GM19438 (cell line): ENCODE data around the gene CDHR1.
A peak's percentile ranks its signal among the peaks of the same experiment; 100 is the strongest.
"Not testable (repeated sequence)": the region's sequence is repeated elsewhere in the genome, so short reads cannot be mapped to it uniquely, and the experiment has no call there.

ENCODE experiments used
- ATAC-seq: cut with Tn5 transposase; IDR thresholded peaks from one replicate; pipeline ENCODE4 v1.9.1; 2021; ENCODE audit warnings: low read depth; ENCODE audit not compliant: unreplicated experiment

Gene CDHR1

DNA sequence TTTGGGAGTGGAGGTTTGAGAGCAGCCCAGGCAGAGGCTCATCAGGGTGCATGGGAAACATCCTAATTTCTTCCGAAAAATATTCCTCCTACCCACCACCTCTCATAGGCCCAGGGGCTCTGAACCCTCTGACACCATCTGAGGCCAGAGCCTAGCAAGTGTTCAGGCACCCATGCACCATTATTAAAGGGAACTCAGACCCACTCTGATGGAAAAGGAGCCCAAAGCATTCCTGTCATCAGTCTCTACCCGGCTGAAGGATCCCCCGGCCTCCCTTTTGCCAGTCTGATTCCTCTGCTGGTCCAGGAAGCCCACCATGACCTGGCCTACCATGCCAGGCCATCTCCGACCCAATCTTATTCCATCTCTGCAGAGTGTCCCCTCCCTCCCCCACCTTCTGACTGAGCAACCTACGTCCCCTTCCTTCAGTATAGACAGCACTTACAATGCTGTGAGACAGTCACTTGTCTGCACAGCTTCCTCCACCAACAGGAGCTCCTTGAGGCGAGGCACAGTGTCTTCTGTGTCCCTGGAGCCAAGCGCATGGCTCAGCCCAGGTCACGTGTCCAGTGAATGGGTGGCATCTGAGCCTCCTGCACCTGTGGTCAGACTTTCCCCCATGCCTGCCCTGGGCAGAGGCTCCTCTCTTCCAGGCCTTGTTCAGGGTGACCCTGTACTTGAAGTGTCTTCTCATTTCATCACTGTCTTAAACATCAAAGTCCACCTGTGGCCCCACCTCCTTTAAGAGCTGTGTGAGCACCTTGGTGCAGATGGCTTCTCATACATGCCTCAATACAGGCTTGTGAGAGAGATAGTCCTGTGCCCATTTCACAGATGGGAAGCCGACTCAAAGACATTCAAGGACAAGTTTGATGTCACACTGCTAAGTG, 21.6 kb upstream of the CDHR1 start:
- ATAC-seq = peak; percentile 57

DNA sequence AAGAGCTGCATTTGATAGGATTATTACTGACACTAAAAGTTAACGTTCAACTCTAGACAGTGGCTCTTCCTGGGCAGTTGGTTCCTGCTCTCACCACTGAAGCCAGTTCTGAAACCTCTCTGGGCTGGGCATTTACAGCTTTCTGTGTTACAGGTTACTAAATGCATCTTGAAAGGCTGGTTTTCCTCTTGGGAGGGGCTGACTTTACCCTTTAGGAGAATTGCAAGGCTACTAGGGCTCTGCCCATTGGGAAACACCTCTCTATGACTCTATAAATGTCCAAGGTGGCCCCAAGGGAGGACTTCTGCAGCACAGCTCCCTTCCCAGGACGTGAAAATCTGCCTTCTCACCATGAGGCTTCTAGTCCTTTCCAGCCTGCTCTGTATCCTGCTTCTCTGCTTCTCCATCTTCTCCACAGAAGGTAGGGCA, 20.8 kb upstream of the CDHR1 start, which contains the start of gene GPR15LG:
GPR15LG (plus strand) TSS at position 301 of the 429 bp plus-strand sequence; CDS start at position 352, 51 bp downstream.
- ATAC-seq = peak; percentile 44

DNA sequence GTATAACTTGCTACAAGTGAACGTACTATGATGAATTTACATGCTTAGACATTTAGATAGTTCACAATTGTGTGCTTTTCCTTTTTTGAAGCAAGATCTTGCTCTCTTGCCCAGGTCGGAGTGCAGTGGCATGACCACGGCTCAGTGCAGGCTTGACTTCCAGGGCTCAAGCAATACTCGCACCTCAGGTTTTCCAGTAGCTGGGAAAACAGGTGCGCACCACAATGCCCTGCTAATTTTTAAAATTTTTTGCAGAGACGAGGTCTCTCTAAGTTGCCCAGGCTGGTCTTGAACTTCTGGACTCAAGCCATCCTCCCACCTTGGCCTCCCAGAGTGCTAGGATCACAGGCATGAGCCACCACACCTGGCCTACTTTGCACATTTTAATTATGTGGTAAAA, 18.9 kb upstream of the CDHR1 start:
- ATAC-seq = no peak

DNA sequence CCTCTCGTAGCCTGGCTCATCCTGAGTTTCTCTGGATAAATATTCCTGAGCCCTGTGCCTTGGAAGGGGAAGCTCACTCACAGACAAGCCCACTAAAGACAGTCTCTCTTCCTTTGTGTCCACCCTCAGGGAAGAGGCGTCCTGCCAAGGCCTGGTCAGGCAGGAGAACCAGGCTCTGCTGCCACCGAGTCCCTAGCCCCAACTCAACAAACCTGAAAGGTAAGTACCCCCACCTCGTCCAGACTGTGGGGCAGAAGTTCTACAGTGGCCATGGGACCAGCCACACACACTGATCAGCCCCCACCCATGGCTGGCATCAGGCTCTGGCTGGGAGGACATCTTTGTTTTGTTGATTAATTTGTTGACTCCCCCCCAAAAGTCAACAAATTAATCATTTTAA, 18.0 kb upstream of the CDHR1 start:
- no peak for ATAC-seq

DNA sequence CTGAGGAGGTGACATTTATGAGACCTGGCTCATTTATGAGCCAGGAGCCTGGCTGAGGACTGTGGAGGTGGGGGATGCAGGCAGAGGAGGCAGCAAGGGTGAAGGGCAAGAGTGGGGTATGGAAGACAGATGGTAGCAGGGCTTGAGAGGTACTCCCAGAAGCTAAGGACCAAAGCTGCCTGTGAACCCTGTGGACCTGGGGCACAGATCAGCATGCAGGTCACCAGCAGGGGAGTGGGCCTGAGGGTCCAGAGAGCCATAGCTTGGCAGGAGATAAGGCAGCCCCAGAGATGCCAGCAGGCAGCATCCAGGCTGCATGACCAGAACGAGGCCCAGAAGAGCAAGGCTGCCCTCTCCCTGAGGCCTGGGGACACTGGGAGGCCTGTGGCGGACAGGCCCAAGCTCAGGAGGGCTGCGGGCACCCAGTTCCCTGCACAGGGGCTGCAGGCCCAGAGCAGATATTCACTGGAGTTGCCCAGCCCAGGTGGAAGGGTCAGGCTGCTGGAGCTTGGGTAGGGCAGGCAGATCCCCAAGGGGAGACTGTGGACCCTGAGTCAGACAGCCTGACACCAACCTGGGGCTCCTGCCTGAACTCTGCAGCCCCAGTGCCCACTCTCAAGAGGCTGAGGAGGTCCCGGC, 17.4 kb upstream of the CDHR1 start:
- no peak for ATAC-seq

DNA sequence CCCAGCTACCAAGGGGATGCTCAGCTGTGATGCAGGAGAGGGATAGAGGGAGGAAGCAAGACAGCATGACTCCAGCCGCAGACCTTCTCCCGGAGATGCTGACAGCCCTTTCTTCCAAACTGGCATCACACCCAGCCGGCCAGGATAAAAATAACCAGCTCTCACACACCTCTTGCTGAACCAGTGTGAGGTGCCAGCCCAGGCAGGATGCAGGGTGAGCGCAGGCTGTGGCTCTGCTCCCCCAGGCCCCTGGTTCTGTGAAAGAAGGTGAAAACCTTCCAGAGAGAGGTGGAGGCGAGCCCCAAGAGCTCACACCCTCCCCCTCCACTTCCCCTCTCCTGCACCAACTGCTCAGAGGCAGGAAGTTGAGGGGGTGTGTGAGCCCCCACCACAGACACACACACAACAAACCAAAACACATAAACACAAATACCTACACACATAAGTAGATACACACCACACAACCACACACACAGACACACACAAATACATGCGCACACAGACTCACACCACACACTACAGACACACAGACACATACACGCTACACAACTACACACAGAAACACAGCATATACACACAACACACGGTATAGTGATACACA, 16.7 kb upstream of the CDHR1 start:
- ATAC-seq = peak; percentile 47

DNA sequence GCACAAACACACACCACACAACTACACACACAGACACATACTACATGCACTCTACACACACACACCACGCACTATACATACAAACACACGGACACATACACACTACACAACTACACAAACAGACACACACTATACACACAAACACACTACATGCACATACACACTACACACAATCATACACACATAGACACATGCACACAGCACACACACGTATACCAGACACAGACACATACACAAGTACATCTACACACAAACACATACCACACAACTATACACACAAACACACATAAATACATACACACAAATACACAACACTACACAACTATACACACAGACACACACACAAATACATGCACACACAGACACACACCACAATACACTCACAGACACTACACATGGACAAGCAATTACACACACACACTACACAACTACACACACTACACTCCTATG, 16.2 kb upstream of the CDHR1 start:
- ATAC-seq = no peak

DNA sequence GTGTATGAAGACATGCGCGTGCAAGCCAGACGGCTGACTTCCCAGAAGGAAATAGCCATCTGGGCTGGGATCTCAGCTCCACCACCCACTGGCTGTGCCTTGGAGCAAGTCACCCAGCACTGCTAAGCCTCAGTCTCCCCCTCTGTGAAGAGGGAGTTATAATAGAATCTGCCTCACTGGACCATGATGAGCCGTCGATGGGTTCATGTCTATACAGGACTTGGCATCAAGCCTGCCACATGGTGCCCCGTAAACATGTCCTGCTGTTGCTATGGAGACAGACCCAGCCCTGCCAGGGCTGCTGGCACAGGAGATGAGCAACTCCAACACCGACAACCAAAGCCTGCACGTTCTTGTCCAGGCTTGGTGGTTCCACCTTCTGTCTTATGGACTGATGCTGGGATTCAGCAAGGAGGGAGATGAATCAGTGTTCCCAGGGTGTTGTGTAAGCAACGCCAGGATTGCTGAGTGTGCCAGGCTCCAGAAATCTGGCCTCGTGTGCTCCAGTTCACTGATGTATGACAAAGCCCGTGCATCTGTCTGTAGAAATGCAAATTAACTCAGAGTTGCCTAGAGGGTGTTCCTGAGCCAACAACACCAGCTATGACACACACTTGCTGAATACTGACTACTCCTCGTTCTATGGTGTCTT, 15.2 kb upstream of the CDHR1 start:
- ATAC-seq = peak; percentile 75

DNA sequence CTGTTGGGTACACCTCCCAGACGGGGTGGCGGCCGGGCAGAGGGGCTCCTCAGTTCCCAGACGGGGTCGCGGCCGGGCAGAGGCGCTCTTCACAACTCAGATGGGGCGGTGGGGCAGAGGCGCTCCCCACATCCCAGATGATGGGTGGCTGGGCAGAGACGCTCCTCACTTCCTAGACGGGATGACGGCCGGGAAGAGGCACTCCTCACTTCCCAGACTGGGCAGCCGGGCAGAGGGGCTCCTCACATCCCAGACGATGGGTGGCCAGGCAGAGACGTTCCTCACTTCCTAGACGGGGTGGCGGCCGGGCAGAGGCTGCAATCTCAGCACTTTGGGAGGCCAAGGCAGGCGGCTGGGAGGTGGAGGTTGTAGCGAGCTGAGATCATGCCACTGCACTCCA, 14.0 kb upstream of the CDHR1 start:
- ATAC-seq = not testable (repeated sequence)

DNA sequence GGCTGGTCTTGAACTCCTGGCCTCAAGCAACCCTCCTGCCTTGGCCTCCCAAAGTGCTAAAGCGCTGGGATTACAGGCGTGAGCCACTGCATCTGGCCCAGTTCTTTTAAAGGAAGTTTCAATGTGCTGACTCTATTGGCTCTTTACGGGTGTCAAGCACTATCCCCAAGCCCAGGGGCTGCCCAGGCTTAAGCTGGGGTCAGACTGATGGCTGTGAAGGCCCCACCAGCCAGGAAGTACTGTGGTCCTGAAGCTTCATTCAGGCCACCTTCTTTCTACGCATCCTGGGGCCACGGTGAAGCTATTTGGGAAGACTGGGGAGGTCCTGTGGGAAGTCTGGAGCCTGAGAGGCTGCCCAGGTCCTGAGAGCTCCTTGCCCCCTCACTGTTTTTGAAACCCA, 12.7 kb upstream of the CDHR1 start:
- ATAC-seq = no peak

DNA sequence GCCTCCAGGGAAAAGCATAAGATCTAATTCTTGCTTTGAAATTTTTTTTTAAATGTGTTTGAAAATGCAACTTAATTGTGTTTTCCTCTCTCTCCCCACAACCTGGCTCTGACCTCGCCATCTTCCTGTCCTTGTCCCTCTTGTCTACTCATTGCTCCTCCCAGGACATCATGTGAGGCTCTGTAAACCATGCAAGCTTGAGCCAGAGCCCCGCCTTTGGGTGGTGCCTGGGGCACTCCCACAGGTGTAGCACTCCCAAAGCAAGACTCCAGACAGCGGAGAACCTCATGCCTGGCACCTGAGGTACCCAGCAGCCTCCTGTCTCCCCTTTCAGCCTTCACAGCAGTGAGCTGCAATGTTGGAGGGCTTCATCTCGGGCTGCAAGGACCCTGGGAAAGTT, 9.8 kb upstream of the CDHR1 start:
- no peak for ATAC-seq

DNA sequence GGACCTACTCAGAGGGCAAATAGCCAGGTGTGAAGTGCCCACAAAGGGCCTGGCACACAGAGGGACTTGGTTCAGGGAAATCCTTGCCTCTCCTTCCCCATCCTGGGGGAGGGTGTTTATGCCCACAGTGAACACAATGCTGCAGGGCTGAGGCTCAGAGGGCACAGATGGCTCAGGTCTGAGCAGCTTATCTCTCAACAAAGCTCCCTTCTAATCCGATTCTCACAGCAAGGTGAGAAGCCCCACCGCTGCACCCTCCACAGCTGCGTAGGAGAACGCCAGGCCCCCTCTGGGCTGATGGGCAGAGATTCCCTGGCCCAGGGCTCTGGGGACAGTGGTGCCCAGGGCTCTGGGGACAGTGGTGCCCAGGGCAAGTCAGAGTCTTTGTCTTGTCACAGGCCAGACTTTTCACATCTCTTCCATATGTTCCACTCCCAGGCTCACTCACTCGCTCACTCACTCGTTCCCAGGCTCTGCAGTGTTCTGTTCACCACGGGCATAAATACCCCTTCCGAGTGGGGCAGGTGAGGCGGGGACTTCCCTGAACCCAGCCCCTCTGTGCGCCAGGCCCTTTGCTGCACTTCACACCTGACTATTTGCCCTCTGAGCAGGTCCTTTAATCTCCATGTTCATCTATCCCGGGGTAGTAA, 8.7 kb upstream of the CDHR1 start:
- ATAC-seq = no peak

DNA sequence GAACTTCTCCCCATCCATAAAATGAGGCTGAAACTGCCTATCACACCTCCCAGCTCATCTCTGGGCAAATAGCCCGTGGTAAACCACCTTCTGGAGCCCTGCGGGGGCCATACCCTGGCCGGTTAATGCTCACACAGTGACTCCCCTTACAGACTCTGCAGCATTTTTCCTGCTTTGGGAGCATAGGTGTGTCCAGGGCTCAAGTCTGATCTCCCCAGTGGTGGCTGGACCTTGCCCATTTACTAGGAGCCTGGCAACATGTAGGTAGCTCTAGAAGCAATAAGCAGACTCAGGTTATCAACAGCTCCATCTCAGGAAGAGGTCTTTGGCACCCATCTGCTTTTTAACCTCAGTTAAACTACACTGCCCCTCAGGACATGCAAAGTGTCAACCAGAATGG, 5.5 kb upstream of the CDHR1 start:
- ATAC-seq = no peak

DNA sequence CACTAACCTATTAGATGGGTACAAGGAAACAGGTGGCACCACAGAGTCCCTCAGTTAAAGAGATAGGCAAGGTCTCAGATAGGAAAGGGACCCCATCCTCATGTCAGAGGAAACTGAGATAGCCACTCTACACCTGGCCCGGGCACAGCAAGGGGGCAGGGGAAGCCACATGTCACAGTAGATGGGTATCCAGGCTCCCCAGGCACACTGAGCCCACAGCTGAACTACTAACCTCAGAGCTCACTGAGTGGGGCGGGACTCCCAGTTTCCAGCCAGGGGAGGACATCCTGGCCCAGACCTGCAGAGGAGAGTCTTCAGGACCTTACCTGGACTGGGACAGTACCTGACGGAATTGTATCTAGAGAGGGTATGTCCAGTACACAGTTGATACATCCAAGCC, 3.7 kb upstream of the CDHR1 start:
- no peak for ATAC-seq

DNA sequence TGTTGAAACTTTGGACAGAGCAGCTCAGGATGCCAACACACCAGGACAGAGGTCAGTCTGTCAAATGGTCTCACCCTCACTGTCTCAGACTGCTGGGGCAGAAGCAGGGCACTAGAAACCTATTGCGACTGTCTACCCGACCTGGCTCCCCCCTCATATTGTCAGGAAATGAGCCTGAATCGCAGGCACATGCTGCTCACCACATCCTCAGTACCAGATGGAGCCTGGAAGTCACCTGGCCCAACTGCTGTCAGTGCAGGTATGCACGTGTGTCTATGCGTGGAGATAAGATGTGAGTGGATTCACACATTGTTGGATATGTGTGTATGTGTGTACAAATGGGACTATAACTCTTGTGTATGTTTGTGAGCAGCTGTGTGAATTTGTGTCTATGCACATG, 3.2 kb upstream of the CDHR1 start:
- ATAC-seq = no peak

DNA sequence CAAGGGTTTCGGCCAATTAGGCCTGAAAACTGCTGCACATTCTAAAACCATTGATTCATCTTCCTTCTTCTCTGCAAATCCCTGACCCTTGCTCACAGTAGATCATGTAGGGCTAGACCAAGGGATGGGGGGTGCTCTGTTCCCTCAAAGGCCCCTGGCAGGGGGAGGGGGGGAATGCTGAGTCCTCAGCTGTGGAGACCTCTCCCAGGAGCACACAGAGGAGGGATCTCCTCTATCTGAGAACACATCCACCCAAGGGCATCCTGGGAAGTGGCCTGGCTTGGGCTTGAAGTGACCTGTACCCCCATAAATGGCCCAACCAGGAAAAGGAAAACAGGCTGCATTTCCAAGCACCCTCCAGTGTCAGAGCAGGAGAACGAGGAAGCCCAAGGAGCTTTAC, 1.0 kb upstream of the CDHR1 start:
- ATAC-seq = no peak

DNA sequence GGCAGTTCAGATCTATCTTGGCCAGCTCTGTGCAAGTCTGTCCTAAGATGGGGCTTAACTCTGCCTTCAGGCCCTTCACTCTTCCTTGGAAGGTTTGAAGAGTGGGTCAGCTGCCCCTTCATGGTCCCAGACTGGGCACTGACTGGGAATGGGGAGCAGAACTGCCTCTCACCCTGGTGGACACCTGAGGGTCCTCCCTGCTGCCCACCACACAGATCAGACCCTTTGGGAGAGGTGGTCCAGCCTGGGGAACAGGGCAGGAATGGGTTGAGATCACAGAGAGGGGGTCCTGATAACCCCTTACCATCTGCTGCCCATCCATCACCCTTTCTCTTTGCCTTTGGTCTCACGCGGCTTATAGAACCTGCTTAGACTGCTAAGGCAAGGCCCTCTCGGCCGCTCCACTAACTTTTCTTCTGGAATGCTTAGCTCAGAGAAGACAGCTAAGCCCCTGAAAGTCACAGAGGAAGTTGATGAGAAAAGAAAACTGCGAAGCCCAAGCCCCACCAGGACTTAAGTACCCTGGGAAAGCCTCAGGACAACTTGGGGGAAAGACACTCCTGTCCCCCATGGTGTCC, 402 bp upstream of the CDHR1 start:
- no peak for ATAC-seq

DNA sequence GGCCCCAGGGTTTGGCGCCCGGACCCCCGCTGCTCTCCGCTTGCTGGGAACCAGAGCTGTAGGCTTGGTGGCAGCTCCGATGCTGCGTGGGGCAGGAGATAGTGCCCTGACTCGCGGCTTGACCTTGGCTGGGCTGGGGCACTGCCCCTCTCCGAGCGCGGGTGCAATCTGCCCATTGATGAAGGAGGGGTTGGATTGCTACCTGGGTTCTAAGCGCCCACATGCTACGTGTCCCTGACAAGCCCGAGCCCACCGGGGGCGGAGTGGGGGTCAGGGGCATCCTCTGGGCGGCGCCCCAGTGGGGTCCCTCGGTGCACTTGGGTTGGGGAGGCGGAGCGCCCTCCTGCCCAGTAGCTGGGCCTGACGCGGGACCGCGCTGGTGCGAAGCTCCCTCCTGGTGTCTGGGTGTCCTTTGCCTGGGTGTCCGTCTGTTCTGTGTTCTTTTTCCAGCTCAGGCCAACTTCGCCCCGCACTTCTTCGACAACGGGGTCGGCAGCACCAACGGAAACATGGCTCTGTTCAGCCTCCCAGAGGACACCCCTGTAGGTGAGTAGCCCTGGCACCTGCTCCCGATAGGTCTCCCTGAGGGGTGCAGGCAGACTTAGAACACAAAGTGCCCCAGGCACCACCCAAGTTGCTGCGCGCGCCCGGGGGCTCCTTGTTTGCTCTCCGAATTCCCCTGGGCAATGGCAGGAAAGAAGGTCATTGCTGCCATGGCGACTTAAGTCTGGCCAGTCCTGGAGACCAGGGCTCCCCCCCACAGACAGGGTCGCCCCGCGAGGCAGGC, 900 bp downstream of the CDHR1 start:
- ATAC-seq = no peak

DNA sequence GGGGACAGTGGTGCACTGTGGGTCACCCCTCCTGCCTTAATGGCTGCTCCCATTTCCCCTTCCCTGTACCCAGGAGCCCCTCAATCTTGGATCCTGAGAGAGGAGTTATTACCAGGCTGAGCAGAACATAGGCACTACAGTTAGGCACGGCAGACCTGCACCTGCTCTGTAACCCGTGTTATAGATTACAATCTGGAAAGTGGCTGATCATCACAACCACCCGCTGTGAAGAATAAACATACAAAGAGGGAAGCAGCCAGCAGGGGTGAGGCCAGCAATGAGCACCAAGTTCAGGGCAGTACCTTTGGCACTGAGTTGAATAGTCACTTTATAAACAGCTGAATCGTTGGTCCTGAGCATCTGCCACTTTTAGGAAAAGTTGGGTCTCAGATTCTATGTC, 1.7 kb downstream of the CDHR1 start:
- no peak for ATAC-seq
